Ishikawa (cell line): ENCODE measurements around the gene TDRD15.

Source experiments
- CEBPB ChIP-seq: IDR thresholded peaks from 2 replicates; pipeline ENCODE4 v1.6.1; 2012
- CREB1 ChIP-seq: IDR thresholded peaks from 2 replicates; pipeline ENCODE4 v1.6.1; 2012; ENCODE audit warnings: low read depth
- EGR1 ChIP-seq: IDR thresholded peaks from 2 replicates; pipeline ENCODE4 v1.6.1; 2012
- EP300 ChIP-seq: IDR thresholded peaks from 2 replicates; pipeline ENCODE4 v1.6.1; 2012; ENCODE audit warnings: borderline replicate concordance
- FOXM1 ChIP-seq: IDR thresholded peaks from 2 replicates; pipeline ENCODE4 v1.6.1; 2012; ENCODE audit warnings: low read depth, borderline replicate concordance
- MAX ChIP-seq: IDR thresholded peaks from 2 replicates; pipeline ENCODE4 v1.6.1; 2012
- NFIC ChIP-seq: IDR thresholded peaks from 2 replicates; pipeline ENCODE4 v1.6.1; 2012
- RAD21 ChIP-seq: IDR thresholded peaks from 2 replicates; pipeline ENCODE4 v1.6.1; 2012; ENCODE audit warnings: low read depth
- REST ChIP-seq: IDR thresholded peaks from 2 replicates; pipeline ENCODE4 v1.6.1; 2012; ENCODE audit warnings: low read depth, mild to moderate bottlenecking
- TAF1 ChIP-seq: IDR thresholded peaks from 2 replicates; pipeline ENCODE4 v1.6.1; 2012; ENCODE audit warnings: low read depth, mild to moderate bottlenecking
- TCF12 ChIP-seq: IDR thresholded peaks from 2 replicates; pipeline ENCODE4 v1.6.1; 2012; ENCODE audit warnings: low read depth
- TEAD4 ChIP-seq: IDR thresholded peaks from 2 replicates; pipeline ENCODE4 v1.6.1; 2012
- YY1 ChIP-seq: IDR thresholded peaks from 2 replicates; pipeline ENCODE4 v1.6.1; 2012; ENCODE audit warnings: low read depth
- ZBTB7A ChIP-seq: IDR thresholded peaks from 2 replicates; pipeline ENCODE4 v1.6.1; 2012; ENCODE audit warnings: low read depth
- TF ChIP-seq, protein P1 (sequence below): IDR thresholded peaks from 2 replicates; pipeline ENCODE4 v1.6.1; 2012

The TDRD15 gene

GRCh38 chr2:21165350-21165749, 41.6 kb downstream of the TDRD15 start:
- no peak for TF ChIP-seq TAF1
- TF ChIP-seq TCF12 = no peak
- no peak for TF ChIP-seq EP300
- TF ChIP-seq MAX = no peak
- TF ChIP-seq ZBTB7A = no peak
- TF ChIP-seq NFIC = no peak
- TF ChIP-seq REST = no peak
- TF ChIP-seq TEAD4 = no peak
- no peak for TF ChIP-seq CEBPB
- no peak for TF ChIP-seq FOXM1
- no peak for TF ChIP-seq YY1
- TF ChIP-seq EGR1 = no peak
- no peak for TF ChIP-seq RAD21
- TF ChIP-seq, protein P1, sequence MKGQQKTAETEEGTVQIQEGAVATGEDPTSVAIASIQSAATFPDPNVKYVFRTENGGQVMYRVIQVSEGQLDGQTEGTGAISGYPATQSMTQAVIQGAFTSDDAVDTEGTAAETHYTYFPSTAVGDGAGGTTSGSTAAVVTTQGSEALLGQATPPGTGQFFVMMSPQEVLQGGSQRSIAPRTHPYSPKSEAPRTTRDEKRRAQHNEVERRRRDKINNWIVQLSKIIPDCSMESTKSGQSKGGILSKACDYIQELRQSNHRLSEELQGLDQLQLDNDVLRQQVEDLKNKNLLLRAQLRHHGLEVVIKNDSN = no peak
- no peak for TF ChIP-seq CREB1

- no peak for TF ChIP-seq EGR1
- peak; percentile 19; the same call in 1 of the 2 replicates for TF ChIP-seq RAD21
- no peak for TF ChIP-seq REST
- TF ChIP-seq FOXM1 = no peak
- TF ChIP-seq TAF1 = no peak
Observed at GRCh38 chr2:21175895-21176646, 52.3 kb downstream of the TDRD15 start.

- TF ChIP-seq CEBPB (no peak), EGR1 (no peak), ZBTB7A (no peak), TAF1 (no peak), TCF12 (no peak), EP300 (no peak)
- TF ChIP-seq, protein P1 = no peak
Observed at GRCh38 chr2:21181957-21182356, 58.2 kb downstream of the TDRD15 start.

DNA sequence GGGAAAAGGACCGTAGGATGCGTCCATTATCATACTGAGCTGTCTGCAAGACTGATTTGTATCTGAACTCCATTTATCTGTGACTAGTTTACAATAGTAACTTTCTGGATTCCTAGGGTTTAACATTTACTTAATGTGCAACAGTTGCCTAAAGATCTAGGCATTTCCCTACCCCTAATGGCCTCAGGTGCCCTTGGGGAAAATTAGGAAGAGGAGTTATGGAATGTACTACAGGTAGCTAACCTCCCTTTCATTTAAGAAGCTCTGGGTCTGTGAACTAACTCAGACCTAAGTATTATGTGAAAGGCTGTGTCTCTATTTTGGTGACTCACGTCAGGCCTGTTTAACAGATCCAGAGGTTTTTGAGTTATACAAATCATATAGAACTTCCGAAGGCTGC, 59.5 kb downstream of the TDRD15 start:
- TF ChIP-seq RAD21 = no peak
- no peak for TF ChIP-seq FOXM1
- no peak for TF ChIP-seq ZBTB7A
- TF ChIP-seq NFIC = no peak

DNA sequence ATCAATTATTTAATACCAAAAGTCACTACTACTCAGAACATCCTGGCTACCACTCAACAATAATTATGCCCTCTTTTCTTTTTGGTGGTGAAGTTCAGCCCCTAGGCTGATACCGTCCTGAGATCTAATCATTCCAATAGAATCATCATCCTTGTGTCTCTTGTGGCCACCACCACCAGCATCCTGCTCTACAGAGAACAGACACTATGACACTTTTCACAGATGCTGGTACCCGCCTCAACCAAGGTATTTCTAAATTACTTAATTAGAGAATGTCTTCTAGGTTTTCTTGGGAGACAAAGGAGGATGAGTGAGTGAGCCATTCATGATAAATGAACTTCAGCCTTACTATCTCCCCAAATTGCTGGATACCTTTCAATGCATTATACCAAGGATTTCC, 60.0 kb downstream of the TDRD15 start:
- no peak for TF ChIP-seq REST
- TF ChIP-seq MAX = no peak
- no peak for TF ChIP-seq CREB1
- no peak for TF ChIP-seq TCF12
- TF ChIP-seq, protein P1 = no peak
- no peak for TF ChIP-seq ZBTB7A
- no peak for TF ChIP-seq RAD21
- TF ChIP-seq NFIC = no peak
- no peak for TF ChIP-seq TEAD4
- TF ChIP-seq FOXM1 = no peak
- TF ChIP-seq YY1 = no peak
- no peak for TF ChIP-seq CEBPB
- TF ChIP-seq EP300 = no peak
- TF ChIP-seq TAF1 = no peak
- no peak for TF ChIP-seq EGR1
